ENCODE results near the gene PARP12.

- TF ChIP-seq CTCF (IDR thresholded peaks at IDR 0.05) (no peak), POLR2A (IDR thresholded peaks at IDR 0.05) (no peak)
Observed at GRCh38 chr7:140019606-140020005, 43.1 kb downstream of the PARP12 start.

Measured in uterus (tissue), 2 donors.